Mammary epithelial cell (primary cell): Measurements from ENCODE around the gene F8.

Experiments
- EZH2 ChIP-seq: IDR thresholded peaks from 2 replicates; pipeline ENCODE4 v1.6.1; 2012; ENCODE audit warnings: low read length, inconsistent platforms, borderline replicate concordance
- TF ChIP-seq, protein P1 (sequence below), 2 donors: IDR thresholded peaks in 1 of 2; conservative IDR thresholded peaks in 1 of 2; 2 replicates each; pipeline ENCODE4 v1.5.1; 2011 to 2012; ENCODE audit warnings: inconsistent platforms in 2 of 2, low read length in 2 of 2, mild to moderate bottlenecking in 2 of 2, control low read depth in 1 of 2, low read depth in 1 of 2; ENCODE audit not compliant: insufficient read depth in 1 of 2; ENCODE audit errors: extremely low read depth in 1 of 2

DNA sequence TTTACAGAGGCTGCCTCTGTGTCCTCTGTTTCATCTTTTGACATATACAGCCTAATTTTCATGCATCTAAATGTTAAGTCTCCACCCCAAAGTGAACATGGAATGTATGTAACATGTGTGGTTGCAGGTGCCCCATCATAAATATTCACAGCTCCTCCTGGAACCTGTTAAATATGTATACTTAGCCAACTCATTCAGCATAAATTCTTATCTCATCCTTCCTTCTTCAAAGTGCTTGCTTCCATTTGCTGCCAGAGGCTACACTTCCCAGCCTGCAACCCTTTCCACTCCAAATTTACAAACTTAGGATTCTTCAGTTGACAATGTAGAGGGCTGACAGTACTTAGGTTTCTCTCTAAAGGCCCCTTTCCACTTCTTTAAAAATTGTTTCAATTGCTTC lies 60.6 kb downstream of the F8 start:
- TF ChIP-seq, protein P1, sequence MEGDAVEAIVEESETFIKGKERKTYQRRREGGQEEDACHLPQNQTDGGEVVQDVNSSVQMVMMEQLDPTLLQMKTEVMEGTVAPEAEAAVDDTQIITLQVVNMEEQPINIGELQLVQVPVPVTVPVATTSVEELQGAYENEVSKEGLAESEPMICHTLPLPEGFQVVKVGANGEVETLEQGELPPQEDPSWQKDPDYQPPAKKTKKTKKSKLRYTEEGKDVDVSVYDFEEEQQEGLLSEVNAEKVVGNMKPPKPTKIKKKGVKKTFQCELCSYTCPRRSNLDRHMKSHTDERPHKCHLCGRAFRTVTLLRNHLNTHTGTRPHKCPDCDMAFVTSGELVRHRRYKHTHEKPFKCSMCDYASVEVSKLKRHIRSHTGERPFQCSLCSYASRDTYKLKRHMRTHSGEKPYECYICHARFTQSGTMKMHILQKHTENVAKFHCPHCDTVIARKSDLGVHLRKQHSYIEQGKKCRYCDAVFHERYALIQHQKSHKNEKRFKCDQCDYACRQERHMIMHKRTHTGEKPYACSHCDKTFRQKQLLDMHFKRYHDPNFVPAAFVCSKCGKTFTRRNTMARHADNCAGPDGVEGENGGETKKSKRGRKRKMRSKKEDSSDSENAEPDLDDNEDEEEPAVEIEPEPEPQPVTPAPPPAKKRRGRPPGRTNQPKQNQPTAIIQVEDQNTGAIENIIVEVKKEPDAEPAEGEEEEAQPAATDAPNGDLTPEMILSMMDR (conservative IDR thresholded peaks at IDR 0.05 in 1 of 2, IDR thresholded peaks at IDR 0.05 in 1 of 2; ENCODE audit: extremely low read depth in 1 of 2, insufficient read depth in 1 of 2, low read depth in 1 of 2, low read length in 2 of 2) = no peak
- TF ChIP-seq EZH2 = no peak
